SW480 (cell line): Measurements from ENCODE around the gene POLR2A.
A peak's percentile ranks its signal among the peaks of the same experiment; 100 is the strongest.
"Not testable (repeated sequence)": the region's sequence is repeated elsewhere in the genome, so short reads cannot be mapped to it uniquely, and the experiment has no call there.

Experiments
- DNase-seq: peaks from one replicate; pipeline ENCODE4 v3.0.0-alpha.2; 2016; ENCODE audit warnings: low spot score

Gene POLR2A

DNA sequence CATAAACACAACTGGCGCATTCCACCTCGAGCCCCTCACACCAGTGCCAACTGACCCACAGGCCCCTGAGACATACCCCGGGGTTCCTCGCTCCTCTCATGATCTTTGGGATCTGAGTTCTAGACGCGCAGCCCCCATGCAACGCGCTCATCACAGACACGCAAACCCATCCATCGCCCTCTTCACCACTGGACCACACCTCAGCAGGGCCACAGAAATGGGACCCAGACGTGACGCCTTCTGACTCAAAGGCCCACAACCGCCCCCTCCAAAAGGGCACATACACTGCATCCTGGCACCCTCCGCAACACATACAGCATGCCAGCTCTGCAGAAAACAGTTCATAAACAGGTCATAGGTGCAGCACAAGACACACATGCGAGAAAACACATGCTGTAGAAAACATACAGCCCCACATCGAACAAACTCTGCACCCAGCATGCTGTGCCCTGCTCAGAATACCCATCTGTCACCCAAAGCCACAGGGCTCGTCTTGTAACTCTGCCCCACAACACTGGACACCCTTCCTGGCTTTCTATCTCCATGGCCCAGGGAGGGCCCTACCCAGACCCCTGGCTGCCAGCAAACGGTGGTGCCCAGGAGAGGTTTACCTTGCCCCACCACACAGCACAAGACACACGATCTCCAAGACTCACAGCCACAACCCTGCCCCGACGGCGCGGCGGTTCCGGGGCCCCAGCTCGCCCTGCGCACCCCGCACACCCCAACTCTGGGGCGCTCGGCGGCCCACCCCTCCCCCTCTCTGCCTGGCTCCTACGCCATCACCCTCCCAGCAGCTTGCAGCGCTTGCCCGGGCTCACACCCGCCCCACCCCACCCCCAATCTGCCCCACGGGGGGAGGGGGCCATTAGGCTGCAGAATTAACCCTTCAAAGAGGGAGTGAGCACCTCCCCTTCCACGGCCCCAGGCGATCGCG, 5.6 kb upstream of the POLR2A start:
- peak; percentile 38 for DNase-seq

DNA sequence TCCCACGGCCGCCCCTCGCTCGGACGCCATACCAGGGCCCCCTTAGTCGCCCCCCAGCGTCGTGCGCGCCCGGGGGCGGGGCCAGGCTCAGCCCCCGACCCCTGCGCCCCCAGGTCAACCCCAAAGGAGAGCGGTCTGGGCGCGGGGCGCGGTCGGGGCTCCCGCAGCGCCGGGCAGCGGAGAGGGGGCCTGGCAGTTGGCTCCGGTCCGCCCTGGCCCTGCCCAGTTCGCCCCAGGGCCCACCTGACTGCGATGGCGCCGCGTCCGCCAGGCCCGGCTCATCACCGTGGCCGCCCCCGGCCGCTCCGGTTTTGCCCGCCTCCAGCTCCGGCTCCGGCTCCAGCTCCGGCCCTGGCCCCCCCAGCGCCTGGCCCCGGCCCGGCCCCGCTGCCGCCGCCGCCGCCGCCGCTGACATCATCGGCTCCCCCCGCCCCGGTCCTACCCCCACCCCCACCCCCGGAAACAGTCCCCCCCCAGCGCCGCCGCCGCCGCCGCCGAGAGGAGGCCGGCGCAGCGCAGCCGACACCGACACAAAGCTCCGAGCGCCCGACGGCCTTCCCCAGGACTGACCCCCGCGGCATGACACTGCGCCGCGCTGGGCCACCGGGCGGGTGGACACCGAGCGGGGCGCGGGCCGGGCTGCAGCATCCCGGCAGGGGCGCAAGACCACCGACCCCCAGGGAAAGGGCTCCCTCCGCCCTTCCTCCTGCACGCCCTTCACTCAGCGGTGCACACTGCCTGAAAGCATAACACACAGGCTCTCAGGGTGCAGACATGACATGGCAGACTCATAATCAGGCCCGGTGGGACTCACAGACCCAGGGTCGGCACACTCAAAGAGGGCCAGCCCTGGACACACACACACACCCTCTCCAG, 4.7 kb upstream of the POLR2A start, which contains the start of gene ZBTB4:
ZBTB4 (minus strand) TSS at position 419 of the 876 bp plus-strand sequence. CDS start 12,830 bp downstream, outside the sequence.
- peak; percentile 66 for DNase-seq

DNA sequence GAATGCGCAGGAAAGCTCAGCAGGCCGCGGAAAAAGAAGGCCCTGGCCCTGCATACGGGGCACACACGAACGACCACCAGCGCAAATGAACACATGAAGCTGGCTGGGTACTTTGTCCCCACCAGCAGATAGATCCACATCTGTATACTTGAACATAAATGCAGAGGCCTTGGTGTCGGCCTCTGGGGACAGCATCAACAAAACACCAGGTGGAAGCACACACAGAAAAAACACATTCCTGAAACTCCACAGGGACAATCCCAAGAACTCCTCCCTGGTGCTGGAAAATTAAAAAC, 4.1 kb upstream of the POLR2A start:
- no peak for DNase-seq

DNA sequence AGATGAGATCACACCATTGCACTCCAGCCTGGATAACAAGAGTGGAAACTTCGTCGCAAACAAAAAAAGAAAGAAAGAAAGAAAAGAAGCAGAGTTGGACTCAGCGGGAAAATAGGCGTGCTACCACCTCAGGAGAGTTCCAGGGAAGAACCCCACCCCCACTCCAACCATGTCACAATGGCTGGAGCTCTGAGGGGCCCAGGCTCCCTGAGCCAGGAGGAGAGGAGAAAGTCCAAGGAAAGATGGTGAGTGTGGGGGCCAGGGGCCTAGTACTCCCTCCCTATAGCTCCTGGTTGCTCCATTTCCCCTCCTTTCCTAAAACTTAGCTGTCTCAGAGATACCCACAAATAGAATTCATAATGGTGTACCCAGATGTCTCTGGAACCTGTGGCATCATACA, 2.9 kb upstream of the POLR2A start, which contains the start of gene SLC35G6:
SLC35G6 (plus strand) TSS at position 172 of the 400 bp plus-strand sequence; CDS start at position 243, 71 bp downstream.
- not testable (repeated sequence) for DNase-seq

DNA sequence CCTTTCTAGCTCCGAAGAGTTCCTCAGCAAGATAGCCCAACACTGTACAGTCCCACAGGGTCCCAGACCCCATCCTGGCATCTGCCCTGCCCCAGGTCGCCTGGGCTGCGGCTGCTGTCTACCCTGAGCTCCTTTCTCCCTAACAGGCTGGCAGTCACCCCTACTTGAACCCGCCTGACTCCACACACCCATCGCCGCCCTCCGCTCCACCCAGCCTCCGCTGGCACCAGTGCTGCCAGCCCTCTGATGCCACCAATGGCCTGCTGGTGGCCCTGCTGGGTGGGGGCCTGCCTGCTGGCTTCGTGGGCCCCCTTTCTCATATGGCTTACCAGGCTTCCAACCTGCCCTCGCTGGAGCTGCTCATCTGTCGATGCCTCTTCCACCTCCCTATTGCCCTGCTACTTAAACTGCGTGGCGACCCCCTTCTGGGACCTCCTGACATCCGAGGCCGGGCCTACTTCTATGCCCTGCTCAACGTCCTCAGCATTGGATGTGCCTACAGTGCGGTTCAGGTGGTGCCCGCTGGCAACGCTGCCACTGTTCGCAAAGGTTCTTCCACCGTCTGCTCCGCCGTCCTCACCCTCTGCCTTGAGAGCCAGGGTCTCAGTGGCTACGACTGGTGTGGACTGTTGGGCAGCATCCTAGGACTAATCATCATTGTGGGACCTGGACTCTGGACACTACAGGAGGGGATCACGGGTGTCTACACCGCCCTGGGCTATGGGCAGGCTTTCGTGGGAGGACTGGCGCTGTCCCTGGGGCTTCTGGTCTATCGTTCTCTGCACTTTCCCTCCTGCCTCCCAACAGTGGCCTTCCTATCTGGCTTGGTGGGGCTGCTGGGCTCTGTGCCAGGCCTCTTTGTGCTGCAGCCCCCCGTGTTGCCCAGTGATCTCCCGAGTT, 2.1 kb upstream of the POLR2A start:
- not testable (repeated sequence) for DNase-seq

DNA sequence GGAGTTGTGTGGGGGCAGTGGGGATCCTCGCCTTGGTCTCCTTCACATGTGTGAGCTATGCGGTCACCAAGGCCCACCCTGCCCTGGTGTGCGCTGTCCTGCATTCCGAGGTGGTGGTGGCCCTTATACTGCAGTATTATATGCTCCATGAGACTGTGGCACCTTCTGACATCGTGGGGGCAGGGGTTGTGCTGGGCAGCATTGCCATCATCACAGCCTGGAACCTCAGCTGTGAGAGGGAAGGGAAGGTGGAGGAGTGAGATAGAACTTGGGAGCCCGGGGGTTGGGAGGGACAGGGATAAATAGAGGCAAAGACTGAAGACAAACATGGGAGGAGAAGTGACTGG, 1.5 kb upstream of the POLR2A start:
- not testable (repeated sequence) for DNase-seq

DNA sequence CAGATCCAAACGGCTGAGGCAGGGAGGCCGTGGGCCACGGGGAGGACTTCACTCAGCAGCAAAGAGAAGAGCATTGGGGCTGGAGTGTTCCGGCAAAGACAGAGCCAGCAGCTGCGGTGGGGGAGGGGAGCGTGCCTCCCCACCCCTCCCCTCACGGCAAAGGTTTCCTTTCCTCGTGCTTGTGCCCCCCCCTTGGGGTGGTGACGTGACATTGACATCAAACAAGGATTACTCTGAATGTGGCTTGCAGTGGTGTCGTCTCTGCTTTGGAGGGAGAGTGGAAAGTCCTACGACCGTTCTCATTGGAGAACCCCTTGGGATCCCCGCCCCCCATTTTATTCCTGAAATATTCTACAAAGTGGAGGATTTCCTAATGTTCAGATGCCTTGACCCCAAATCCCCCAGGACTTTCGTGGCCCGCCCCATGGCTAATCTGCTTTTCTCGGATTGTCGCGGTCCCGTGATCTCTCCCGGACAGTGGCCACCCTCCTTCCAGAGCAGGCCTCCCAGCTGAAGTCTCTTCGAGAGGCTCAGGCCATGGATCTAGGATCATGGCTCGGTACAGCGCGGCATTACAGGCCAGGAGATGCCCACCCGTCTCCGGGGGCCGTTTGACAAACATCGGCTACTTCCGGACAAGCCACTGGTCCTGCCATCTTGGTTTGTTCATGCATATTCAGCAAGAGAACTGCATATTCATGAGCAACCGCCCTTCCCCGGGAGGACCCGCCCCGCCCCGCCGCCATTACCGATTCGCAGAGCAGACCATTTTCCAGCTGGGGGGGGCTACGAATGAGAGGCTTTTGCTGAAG, 705 bp upstream of the POLR2A start:
- DNase-seq, result peak; percentile 95

DNA sequence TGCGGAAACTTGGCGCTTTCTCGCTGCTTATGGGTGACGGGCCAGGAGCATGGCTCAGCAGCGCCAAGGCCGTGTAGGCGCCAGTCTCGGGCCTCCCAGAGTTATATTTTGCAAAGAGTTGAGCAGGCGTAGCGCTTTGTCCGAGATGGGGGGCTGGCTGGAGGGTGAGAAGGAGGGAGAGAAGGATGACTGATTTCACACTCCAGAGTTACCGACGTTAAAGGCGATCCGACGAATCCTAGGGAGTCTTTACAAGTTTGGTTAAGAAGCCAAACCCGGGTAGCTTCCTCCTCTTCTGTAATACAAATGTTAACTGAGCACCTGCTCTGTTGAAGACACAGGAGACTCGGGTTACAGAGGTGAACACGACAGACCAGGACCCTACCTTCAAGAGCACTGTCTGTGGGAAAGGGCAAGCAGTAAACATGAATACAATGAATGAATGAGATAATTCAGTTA, 782 bp downstream of the POLR2A start:
- peak; percentile 38 for DNase-seq

DNA sequence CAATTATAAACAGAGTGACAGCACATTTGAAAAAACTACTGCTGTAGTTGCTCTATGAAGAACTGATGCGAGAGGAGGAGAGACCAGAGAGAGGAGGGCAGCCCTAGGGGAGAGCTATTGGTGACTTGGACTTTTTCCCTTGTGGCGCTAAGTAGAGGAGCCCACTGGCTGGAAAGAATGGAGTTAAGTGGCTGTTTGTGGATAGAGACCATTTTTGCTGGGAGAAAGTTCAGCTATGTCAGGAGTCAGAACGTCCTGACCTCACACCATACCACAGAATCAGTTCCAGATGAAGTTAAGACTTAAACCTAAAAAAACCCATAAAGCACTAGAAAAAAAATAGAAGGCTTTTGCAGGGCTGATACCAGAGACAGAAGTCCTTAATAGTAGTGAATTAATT, 2.0 kb downstream of the POLR2A start:
- DNase-seq, result no peak

DNA sequence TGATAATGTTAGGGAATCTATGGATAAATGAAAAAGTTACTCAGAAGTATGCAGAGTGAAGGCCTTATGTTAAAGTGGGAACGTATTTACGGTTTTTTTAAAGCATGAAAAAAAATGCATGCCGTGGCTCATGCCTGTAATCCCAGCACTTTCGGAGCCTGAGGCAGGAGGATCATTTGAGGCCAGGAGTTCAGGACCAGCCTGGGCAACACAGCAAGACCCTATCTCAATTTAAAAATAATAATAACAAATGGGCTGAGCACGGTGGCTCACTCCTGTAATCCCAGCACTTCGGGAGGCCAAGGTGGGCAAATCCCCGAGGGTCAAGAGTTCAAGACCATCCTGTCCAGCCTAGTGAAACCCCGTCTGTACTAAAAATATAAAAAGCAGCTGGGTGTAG, 6.0 kb downstream of the POLR2A start:
- no peak for DNase-seq

DNA sequence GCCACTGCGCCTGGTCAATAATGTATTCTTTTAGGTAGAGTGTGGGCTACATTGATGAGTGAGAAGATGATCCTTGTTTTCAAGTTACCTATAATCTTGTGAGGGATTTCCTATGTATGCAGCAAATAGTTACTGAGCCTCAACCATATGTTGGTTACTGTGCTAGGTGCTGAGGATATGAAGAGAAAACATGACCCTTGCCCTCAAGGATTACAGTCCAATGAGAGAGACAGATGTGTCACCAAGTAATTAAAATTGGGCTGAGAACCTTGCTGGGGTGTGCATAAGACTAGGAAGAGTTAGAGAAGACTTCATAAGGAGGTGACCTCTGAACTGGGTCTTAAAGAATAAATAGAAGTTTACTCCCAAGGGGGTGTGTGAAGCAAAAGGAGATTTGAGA, 7.4 kb downstream of the POLR2A start:
- no peak for DNase-seq

DNA sequence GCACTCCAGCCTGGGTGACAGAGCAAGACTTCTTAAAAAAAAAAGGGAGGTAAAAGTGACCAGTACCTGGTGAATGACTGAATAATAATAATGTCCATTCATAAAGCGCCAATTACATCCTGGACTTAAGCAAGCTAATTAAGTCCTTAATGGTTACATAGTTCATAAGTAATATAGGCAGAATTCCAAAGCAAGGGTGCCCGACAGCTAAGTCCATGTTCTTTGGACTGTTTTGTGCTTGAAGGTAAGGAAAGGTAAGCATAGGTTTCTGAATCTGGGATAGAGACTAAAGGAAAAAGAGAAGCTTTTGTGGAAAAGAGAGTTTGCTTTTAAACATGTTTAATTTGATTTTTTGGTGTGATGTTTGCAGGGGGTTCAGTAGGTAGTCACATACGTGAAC, 9.8 kb downstream of the POLR2A start:
- DNase-seq, result no peak

DNA sequence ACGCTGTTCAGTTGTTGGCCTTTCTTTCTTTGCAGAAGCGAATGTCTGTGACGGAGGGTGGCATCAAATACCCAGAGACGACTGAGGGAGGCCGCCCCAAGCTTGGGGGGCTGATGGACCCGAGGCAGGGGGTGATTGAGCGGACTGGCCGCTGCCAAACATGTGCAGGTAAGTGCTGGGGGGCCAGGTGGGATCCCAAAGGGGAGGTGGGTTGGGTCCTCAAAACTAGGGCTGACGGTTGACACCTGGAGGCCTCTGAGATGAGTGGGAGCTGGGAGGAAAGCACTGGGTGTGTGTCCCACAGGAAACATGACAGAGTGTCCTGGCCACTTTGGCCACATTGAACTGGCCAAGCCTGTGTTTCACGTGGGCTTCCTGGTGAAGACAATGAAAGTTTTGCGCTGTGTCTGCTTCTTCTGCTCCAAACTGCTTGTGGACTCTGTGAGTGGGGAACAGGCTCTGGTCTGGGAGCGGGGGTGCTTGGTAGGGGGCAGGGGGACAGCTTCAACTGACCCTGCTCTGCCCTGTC, 11.8 kb downstream of the POLR2A start:
- no peak for DNase-seq

DNA sequence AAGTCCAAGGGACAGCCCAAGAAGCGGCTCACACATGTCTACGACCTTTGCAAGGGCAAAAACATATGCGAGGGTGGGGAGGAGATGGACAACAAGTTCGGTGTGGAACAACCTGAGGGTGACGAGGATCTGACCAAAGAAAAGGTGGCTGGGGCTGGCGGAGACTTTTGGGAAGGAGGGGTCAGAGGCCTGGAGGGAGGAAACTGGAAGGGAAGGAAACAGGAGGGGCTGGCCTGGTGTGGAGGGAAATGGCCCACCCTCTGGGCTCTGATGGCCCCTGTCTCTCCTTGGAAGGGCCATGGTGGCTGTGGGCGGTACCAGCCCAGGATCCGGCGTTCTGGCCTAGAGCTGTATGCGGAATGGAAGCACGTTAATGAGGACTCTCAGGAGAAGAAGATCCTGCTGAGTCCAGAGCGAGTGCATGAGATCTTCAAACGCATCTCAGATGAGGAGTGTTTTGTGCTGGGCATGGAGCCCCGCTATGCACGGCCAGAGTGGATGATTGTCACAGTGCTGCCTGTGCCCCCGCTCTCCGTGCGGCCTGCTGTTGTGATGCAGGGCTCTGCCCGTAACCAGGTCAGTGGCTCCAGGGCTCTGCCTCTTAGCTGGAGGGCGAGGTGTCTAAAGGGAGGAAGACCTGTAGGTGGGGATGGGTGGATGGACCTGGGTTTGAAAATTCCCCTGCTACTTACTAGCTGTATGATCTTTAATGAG, 12.5 kb downstream of the POLR2A start:
- no peak for DNase-seq

DNA sequence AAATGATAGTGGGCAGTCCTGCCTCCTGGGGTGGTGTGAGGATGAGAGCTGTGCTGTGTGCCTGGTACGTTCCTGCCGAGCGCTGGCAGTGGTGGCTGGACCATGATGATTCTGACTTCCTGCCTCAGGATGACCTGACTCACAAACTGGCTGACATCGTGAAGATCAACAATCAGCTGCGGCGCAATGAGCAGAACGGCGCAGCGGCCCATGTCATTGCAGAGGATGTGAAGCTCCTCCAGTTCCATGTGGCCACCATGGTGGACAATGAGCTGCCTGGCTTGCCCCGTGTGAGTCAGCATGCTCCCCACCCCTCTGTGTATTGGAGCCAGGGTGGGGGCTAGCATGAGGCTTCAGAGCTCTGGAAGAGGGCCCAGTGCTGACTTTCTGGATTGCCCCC, 13.1 kb downstream of the POLR2A start:
- no peak for DNase-seq

DNA sequence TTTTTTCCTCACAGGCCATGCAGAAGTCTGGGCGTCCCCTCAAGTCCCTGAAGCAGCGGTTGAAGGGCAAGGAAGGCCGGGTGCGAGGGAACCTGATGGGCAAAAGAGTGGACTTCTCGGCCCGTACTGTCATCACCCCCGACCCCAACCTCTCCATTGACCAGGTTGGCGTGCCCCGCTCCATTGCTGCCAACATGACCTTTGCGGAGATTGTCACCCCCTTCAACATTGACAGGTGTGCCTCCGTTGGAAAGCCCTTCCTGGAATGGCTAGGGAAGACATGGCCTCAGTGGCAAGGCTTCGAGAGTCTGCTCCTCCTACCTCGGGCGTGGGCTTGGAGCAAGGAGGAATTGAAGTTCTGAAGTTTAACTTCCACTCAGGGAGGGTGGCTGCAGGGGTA, 13.5 kb downstream of the POLR2A start:
- no peak for DNase-seq

DNA sequence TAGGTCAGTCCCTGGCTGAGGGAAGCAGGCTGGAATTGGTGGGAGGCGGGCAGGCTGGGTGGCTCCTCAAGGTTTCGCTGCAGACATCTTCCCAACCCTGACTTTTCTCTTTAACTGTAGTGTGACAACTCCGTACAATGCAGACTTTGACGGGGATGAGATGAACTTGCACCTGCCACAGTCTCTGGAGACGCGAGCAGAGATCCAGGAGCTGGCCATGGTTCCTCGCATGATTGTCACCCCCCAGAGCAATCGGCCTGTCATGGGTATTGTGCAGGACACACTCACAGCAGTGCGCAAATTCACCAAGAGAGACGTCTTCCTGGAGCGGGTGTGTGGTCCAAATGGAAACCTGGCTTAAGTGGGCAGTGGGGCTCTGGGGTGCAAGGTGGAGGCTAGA, 15.0 kb downstream of the POLR2A start:
- DNase-seq, result no peak

DNA sequence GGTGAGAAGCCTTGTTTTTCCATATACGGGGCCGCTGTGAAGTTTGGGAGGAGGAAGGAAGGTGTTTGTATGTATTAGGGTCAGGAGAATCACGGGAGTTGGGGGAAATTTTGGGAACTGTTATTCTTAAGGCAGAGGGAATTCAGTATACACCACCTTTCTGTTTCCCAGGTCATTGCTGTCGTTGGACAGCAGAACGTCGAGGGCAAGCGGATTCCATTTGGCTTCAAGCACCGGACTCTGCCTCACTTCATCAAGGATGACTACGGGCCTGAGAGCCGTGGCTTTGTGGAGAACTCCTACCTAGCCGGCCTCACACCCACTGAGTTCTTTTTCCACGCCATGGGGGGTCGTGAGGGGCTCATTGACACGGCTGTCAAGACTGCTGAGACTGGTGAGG, 17.6 kb downstream of the POLR2A start:
- DNase-seq, result no peak

DNA sequence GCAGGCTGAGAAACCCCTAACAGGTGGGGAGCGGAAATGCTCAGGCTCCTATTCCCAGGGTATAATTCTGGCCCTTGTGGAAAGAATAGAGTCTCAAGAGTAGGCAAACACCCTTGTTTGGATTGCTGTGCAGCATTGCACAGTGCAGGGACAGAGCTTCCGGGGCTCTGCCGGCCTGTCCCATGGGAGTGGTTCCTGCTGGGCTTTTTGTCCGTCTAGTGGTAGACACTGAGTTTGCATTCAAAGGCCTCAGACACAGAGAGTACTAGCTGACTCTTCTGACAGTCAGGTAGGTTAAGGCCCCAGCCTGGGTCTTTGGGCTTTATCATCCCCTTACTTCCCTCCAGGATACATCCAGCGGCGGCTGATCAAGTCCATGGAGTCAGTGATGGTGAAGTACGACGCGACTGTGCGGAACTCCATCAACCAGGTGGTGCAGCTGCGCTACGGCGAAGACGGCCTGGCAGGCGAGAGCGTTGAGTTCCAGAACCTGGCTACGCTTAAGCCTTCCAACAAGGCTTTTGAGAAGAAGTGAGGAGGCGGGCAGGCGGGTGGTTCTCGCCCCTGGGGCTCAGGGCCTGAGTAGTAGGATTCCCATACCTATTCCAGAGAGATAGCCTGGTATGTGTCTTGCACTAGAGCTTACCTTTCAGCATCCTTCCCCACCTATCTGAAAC, 18.1 kb downstream of the POLR2A start:
- no peak for DNase-seq
